H7 (cell line): ENCODE measurements around the gene MAMLD1. TPM values are rescaled to one million over a fixed set of nuclear protein-coding genes. Genes with fewer than 3 reads are reported as not detected.

Experiments used
- DNase-seq: peaks from one replicate; pipeline ENCODE4 v3.0.0; 2012
- H3K27me3 ChIP-seq: 2 replicates; pipeline ENCODE4 v1.6.0; 2011; ENCODE audit warnings: mild to moderate bottlenecking, low read length; ENCODE audit not compliant: control insufficient read depth, insufficient read depth
- H3K36me3 ChIP-seq: replicated peaks from 2 replicates; pipeline ENCODE4 v1.5.1; 2011; ENCODE audit warnings: low read length; ENCODE audit not compliant: control insufficient read depth, insufficient read depth
- H3K4me3 ChIP-seq: 2 replicates; pipeline ENCODE4 v1.5.1; 2011; ENCODE audit warnings: low read depth, mild to moderate bottlenecking, control low read depth, low read length, moderate library complexity; ENCODE audit not compliant: insufficient read depth
- total RNA-seq: library from RNA; depleted of rRNA; stranded (reverse); fragments of >200 nt; shearing (Covaris generic); gene quantifications from 2 replicates; pipeline ENCODE4 v1.2.3, GENCODE V29; 2014

The MAMLD1 gene
- total RNA-seq, 1 experiment from 2014 or later, result 0.31 TPM

- Histone ChIP-seq H3K27me3 (no peaks in the 10 kb centered on the region), H3K36me3 (no peaks in the 10 kb centered on the region), H3K4me3 (no peak overlapping the region)
- DNase-seq, result no peak
These were observed 110.3 kb downstream of the MAMLD1 start for GRCh38 chrX:150473371-150473770.

- DNase-seq, result no peak
- H3K4me3 ChIP-seq, result no peak overlapping the region
- H3K27me3 ChIP-seq, result no peaks in the 10 kb centered on the region
- no peaks in the 10 kb centered on the region for H3K36me3 ChIP-seq
These were observed 112.3 kb downstream of the MAMLD1 start for GRCh38 chrX:150475461-150475860.

GRCh38 chrX:150476164-150476699, 113.1 kb downstream of the MAMLD1 start:
- no peak for DNase-seq
- Histone ChIP-seq H3K36me3 (no peaks in the 10 kb centered on the region), H3K27me3 (no peaks in the 10 kb centered on the region), H3K4me3 (no peak overlapping the region)

- no peaks in the 10 kb centered on the region for H3K36me3 ChIP-seq
- no peak overlapping the region for H3K4me3 ChIP-seq
- no peak for DNase-seq
- H3K27me3 ChIP-seq, result no peaks in the 10 kb centered on the region
These were observed 114.3 kb downstream of the MAMLD1 start for GRCh38 chrX:150477371-150477770.

- no peak overlapping the region for H3K4me3 ChIP-seq
- no peak for DNase-seq
- no peaks in the 10 kb centered on the region for H3K27me3 ChIP-seq
These were observed 115.7 kb downstream of the MAMLD1 start for GRCh38 chrX:150478496-150479492.

GRCh38 chrX:150482537-150483206, 119.6 kb downstream of the MAMLD1 start:
- Histone ChIP-seq H3K36me3 (no peaks in the 10 kb centered on the region), H3K27me3 (no peaks in the 10 kb centered on the region), H3K4me3 (no peak overlapping the region)
- no peak for DNase-seq

More at GRCh38 chrX:150478496-150479492, 115.7 kb downstream of the MAMLD1 start:
- H3K36me3 ChIP-seq, result no peaks in the 10 kb centered on the region

- Histone ChIP-seq H3K4me3 (no peak overlapping the region), H3K27me3 (no peaks in the 10 kb centered on the region), H3K36me3 (no peaks in the 10 kb centered on the region)
- no peak for DNase-seq
These were observed 120.4 kb downstream of the MAMLD1 start for GRCh38 chrX:150483356-150483985.

- Histone ChIP-seq H3K27me3 (no peaks in the 10 kb centered on the region), H3K4me3 (no peak overlapping the region), H3K36me3 (no peaks in the 10 kb centered on the region)
- peak; percentile 59 for DNase-seq
These were observed 122.9 kb downstream of the MAMLD1 start for GRCh38 chrX:150486011-150486410.

GRCh38 chrX:150487369-150488094, 124.4 kb downstream of the MAMLD1 start:
- no peak for DNase-seq
- Histone ChIP-seq H3K27me3 (no peaks in the 10 kb centered on the region), H3K4me3 (no peak overlapping the region), H3K36me3 (no peaks in the 10 kb centered on the region)

- Histone ChIP-seq H3K36me3 (no peaks in the 10 kb centered on the region), H3K4me3 (no peak overlapping the region), H3K27me3 (no peaks in the 10 kb centered on the region)
- DNase-seq, result no peak
These were observed 126.4 kb downstream of the MAMLD1 start for GRCh38 chrX:150489359-150490015.

GRCh38 chrX:150495496-150495895, 132.4 kb downstream of the MAMLD1 start:
- no peak overlapping the region for H3K4me3 ChIP-seq
- no peak for DNase-seq
- no peaks in the 10 kb centered on the region for H3K27me3 ChIP-seq
- H3K36me3 ChIP-seq, result no peaks in the 10 kb centered on the region

- no peak for DNase-seq
- H3K27me3 ChIP-seq, result no peaks in the 10 kb centered on the region
- H3K36me3 ChIP-seq, result no peaks in the 10 kb centered on the region
- no peak overlapping the region for H3K4me3 ChIP-seq
These were observed 136.1 kb downstream of the MAMLD1 start for GRCh38 chrX:150499240-150499639.

GRCh38 chrX:150502091-150502490, 139.0 kb downstream of the MAMLD1 start:
- H3K4me3 ChIP-seq, result no peak overlapping the region
- H3K27me3 ChIP-seq, result no peaks in the 10 kb centered on the region
- H3K36me3 ChIP-seq, result no peaks in the 10 kb centered on the region
- DNase-seq, result no peak
